ENCODE results near the gene EFNA2.
"Not testable (repeated sequence)": the region's sequence is repeated elsewhere in the genome, so short reads cannot be mapped to it uniquely, and the experiment has no call there.

Gene EFNA2

GRCh38 chr19:1300744-1301490, 15.2 kb downstream of the EFNA2 start:
- peaks cover 73% of the 10 kb centered on the region for H3K27me3 ChIP-seq (ENCODE audit: insufficient read depth, low read depth)
- no peaks in the 10 kb centered on the region for H4K20me1 ChIP-seq (ENCODE audit: insufficient read depth)
- H3K4me1 ChIP-seq (ENCODE audit: low read depth, poor library complexity, severe bottlenecking), result peaks cover 18% of the 10 kb centered on the region
- H3K79me2 ChIP-seq (ENCODE audit: insufficient read depth, low read depth), result no peaks in the 10 kb centered on the region
- no peak overlapping the region for H3K27ac ChIP-seq
- H2AFZ ChIP-seq (ENCODE audit: low read depth), result no peak overlapping the region
- H3K4me2 ChIP-seq, result no peak overlapping the region
- no peak overlapping the region for H3K4me3 ChIP-seq (IDR thresholded peaks at IDR 0.05; ENCODE audit: insufficient read depth, low read depth, low read length)
- H3K9ac ChIP-seq, result no peak overlapping the region
- H3K36me3 ChIP-seq (ENCODE audit: insufficient read depth), result no peaks in the 10 kb centered on the region
- TF ChIP-seq, protein P1, sequence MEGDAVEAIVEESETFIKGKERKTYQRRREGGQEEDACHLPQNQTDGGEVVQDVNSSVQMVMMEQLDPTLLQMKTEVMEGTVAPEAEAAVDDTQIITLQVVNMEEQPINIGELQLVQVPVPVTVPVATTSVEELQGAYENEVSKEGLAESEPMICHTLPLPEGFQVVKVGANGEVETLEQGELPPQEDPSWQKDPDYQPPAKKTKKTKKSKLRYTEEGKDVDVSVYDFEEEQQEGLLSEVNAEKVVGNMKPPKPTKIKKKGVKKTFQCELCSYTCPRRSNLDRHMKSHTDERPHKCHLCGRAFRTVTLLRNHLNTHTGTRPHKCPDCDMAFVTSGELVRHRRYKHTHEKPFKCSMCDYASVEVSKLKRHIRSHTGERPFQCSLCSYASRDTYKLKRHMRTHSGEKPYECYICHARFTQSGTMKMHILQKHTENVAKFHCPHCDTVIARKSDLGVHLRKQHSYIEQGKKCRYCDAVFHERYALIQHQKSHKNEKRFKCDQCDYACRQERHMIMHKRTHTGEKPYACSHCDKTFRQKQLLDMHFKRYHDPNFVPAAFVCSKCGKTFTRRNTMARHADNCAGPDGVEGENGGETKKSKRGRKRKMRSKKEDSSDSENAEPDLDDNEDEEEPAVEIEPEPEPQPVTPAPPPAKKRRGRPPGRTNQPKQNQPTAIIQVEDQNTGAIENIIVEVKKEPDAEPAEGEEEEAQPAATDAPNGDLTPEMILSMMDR (conservative IDR thresholded peaks at IDR 0.05; ENCODE audit: low read depth, low read length), result no peak

DNA sequence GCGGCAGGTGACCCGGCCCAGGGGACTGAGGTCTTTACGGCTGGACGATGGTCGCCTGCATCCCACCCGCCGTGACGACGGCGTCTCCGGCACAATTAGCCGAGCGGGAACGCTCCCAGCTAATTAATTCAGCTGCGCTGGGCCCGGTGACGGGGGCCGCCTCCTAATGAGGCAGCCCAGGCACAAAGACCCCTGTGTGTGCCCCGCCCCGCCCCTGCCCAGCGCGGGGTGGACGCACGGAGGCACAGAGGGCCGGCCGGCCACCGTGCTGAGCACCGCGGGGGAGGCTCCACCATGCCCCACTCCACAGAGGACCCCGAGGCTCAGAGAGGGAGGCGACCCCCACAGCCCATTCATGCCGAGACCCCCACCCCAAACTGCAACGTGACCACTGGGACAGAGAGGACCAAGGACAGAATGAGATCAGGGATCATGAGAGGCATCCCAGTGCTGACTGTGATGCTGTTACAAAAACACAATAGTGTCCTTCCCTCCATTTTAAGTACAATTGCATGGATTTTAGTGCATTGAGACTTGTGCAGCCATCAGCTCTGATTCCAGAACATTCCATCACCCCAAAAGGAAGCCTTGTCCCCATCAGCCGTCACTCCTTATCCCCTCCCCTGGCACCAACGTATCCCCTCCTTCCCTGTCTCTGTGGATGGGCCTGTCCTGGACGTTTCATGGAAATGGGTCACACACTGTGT, 17.0 kb downstream of the EFNA2 start:
- no peak overlapping the region for H3K4me3 ChIP-seq (IDR thresholded peaks at IDR 0.05; ENCODE audit: insufficient read depth, low read depth, low read length)

GRCh38 chr19:1304197-1304924, 18.7 kb downstream of the EFNA2 start:
- Histone ChIP-seq H3K4me2 (no peak overlapping the region), H3K27me3 (ENCODE audit: insufficient read depth, low read depth) (peaks cover 57% of the 10 kb centered on the region), H2AFZ (ENCODE audit: low read depth) (no peak overlapping the region), H4K20me1 (ENCODE audit: insufficient read depth) (no peaks in the 10 kb centered on the region), H3K9ac (no peak overlapping the region), H3K27ac (no peak overlapping the region), H3K79me2 (ENCODE audit: insufficient read depth, low read depth) (no peaks in the 10 kb centered on the region), H3K4me1 (ENCODE audit: low read depth, poor library complexity, severe bottlenecking) (peaks cover 18% of the 10 kb centered on the region), H3K36me3 (ENCODE audit: insufficient read depth) (no peaks in the 10 kb centered on the region), H3K4me3 (IDR thresholded peaks at IDR 0.05; ENCODE audit: insufficient read depth, low read depth, low read length) (no peak overlapping the region)
- TF ChIP-seq, protein P1 (conservative IDR thresholded peaks at IDR 0.05; ENCODE audit: low read depth, low read length), result no peak

More for the DNA sequence above, 17.0 kb downstream of the EFNA2 start:
- H4K20me1 ChIP-seq (ENCODE audit: insufficient read depth), result no peaks in the 10 kb centered on the region
- H3K4me1 ChIP-seq (ENCODE audit: low read depth, poor library complexity, severe bottlenecking), result peaks cover 18% of the 10 kb centered on the region
- no peak overlapping the region for H3K4me2 ChIP-seq
- H3K79me2 ChIP-seq (ENCODE audit: insufficient read depth, low read depth), result no peaks in the 10 kb centered on the region
- TF ChIP-seq, protein P1 (conservative IDR thresholded peaks at IDR 0.05; ENCODE audit: low read depth, low read length), result no peak
- no peak overlapping the region for H2AFZ ChIP-seq (ENCODE audit: low read depth)
- H3K27me3 ChIP-seq (ENCODE audit: insufficient read depth, low read depth), result peaks cover 60% of the 10 kb centered on the region
- H3K27ac ChIP-seq, result no peak overlapping the region
- H3K36me3 ChIP-seq (ENCODE audit: insufficient read depth), result no peaks in the 10 kb centered on the region
- H3K9ac ChIP-seq, result no peak overlapping the region

GRCh38 chr19:1305354-1305753, 19.7 kb downstream of the EFNA2 start:
- H4K20me1 ChIP-seq (ENCODE audit: insufficient read depth); H3K79me2 ChIP-seq (ENCODE audit: insufficient read depth, low read depth); H3K4me3 ChIP-seq (IDR thresholded peaks at IDR 0.05; ENCODE audit: insufficient read depth, low read depth, low read length); H2AFZ ChIP-seq (ENCODE audit: low read depth); H3K36me3 ChIP-seq (ENCODE audit: insufficient read depth); H3K4me2 ChIP-seq; H3K27ac ChIP-seq; H3K9ac ChIP-seq: not testable (repeated sequence)
- H3K4me1 ChIP-seq (ENCODE audit: low read depth, poor library complexity, severe bottlenecking), result peaks cover 18% of the 10 kb centered on the region
- peaks cover 61% of the 10 kb centered on the region for H3K27me3 ChIP-seq (ENCODE audit: insufficient read depth, low read depth)

Measured in KMS-11 (cell line).